Measurements from ENCODE around the gene MYH13. TPM values are rescaled to one million over a fixed set of nuclear protein-coding genes. Genes with fewer than 3 reads are reported as not detected.

MYH13 gene
- total RNA-seq, 3 donors from 2014 or later, result not detected

GRCh38 chr17:10336393-10336792 lies 36.4 kb downstream of the MYH13 start:
- intact Hi-C loops (cut with DNase I; ENCODE audit: low total_unique reads), result no loop called here
- Histone ChIP-seq H3K4me3 (no peak overlapping the region), H3K27ac (no peak overlapping the region), H3K27me3 (no peaks in the 10 kb centered on the region), H3K4me1 (no peaks in the 10 kb centered on the region), H3K36me3 (no peaks in the 10 kb centered on the region), H3K9me3 (no peaks in the 10 kb centered on the region)
- no peak for TF ChIP-seq CTCF (IDR thresholded peaks at IDR 0.05)
- TF ChIP-seq POLR2A (IDR thresholded peaks at IDR 0.05), result no peak
- TF ChIP-seq POLR2AphosphoS5 (IDR thresholded peaks at IDR 0.05), result no peak
- no peak for DNase-seq (ENCODE audit: low spot score in 2 of 2)

- no peak for DNase-seq (ENCODE audit: low spot score in 2 of 2)
- H3K36me3 ChIP-seq, result no peaks in the 10 kb centered on the region
- no peak for TF ChIP-seq POLR2A (IDR thresholded peaks at IDR 0.05)
- TF ChIP-seq POLR2AphosphoS5 (IDR thresholded peaks at IDR 0.05), result no peak
- no peak for TF ChIP-seq CTCF (IDR thresholded peaks at IDR 0.05)
- H3K27ac ChIP-seq, result no peak overlapping the region
- no peaks in the 10 kb centered on the region for H3K4me1 ChIP-seq
- H3K4me3 ChIP-seq, result no peak overlapping the region
- no peaks in the 10 kb centered on the region for H3K27me3 ChIP-seq
- no peaks in the 10 kb centered on the region for H3K9me3 ChIP-seq
- intact Hi-C loops (cut with DNase I; ENCODE audit: low total_unique reads), result no loop called here
Measured at GRCh38 chr17:10332515-10332914, 40.3 kb downstream of the MYH13 start.

GRCh38 chr17:10328971-10329923 lies 43.6 kb downstream of the MYH13 start:
- no peak for TF ChIP-seq POLR2AphosphoS5 (IDR thresholded peaks at IDR 0.05)
- TF ChIP-seq CTCF (IDR thresholded peaks at IDR 0.05), result no peak
- no peak for TF ChIP-seq POLR2A (IDR thresholded peaks at IDR 0.05)
- Histone ChIP-seq H3K27me3 (no peaks in the 10 kb centered on the region), H3K4me3 (no peak overlapping the region), H3K9me3 (no peaks in the 10 kb centered on the region), H3K36me3 (no peaks in the 10 kb centered on the region), H3K27ac (no peak overlapping the region), H3K4me1 (no peaks in the 10 kb centered on the region)
- intact Hi-C loops (cut with DNase I; ENCODE audit: low total_unique reads), result loop anchor here (10.0 kb wide), 1 partner anchor 286 kb away; no protein-coding TSS in a partner anchor
- DNase-seq (ENCODE audit: low spot score in 2 of 2), result no peak

GRCh38 chr17:10328206-10328605 lies 44.6 kb downstream of the MYH13 start:
- Histone ChIP-seq H3K9me3 (no peaks in the 10 kb centered on the region), H3K36me3 (no peaks in the 10 kb centered on the region), H3K27ac (no peak overlapping the region), H3K4me1 (no peaks in the 10 kb centered on the region), H3K27me3 (no peaks in the 10 kb centered on the region), H3K4me3 (no peak overlapping the region)
- TF ChIP-seq POLR2AphosphoS5 (IDR thresholded peaks at IDR 0.05) (no peak), POLR2A (IDR thresholded peaks at IDR 0.05) (no peak), CTCF (IDR thresholded peaks at IDR 0.05) (no peak)
- intact Hi-C loops (cut with DNase I; ENCODE audit: low total_unique reads), result loop anchor here (10.0 kb wide), 1 partner anchor 287 kb away; no protein-coding TSS in a partner anchor
- no peak for DNase-seq (ENCODE audit: low spot score in 2 of 2)

GRCh38 chr17:10327640-10328039 lies 45.2 kb downstream of the MYH13 start:
- Histone ChIP-seq H3K27me3 (no peaks in the 10 kb centered on the region), H3K9me3 (no peaks in the 10 kb centered on the region), H3K4me1 (no peaks in the 10 kb centered on the region), H3K36me3 (no peaks in the 10 kb centered on the region), H3K4me3 (no peak overlapping the region), H3K27ac (no peak overlapping the region)
- peak; percentile 35 to 73 for DNase-seq (ENCODE audit: low spot score in 2 of 2)
- TF ChIP-seq CTCF (IDR thresholded peaks at IDR 0.05), result peak; percentile 60 to 76 (median 65)
- TF ChIP-seq POLR2AphosphoS5 (IDR thresholded peaks at IDR 0.05), result no peak
- no peak for TF ChIP-seq POLR2A (IDR thresholded peaks at IDR 0.05)
- intact Hi-C loops (cut with DNase I; ENCODE audit: low total_unique reads), result loop anchor here (10.0 kb wide), 1 partner anchor 287 kb away; no protein-coding TSS in a partner anchor
